H1 (cell line): Measurements from ENCODE around the gene SEMA3A. TPM values are rescaled to one million over a fixed set of nuclear protein-coding genes. Genes with fewer than 3 reads are reported as not detected.

Experiments used
- EGR1 ChIP-seq: IDR thresholded peaks from 2 replicates; pipeline ENCODE4 v1.6.1; 2011; ENCODE audit warnings: low read depth, low read length, borderline replicate concordance
- polyA plus RNA-seq, 7 experiments: library from polyadenylated mRNA; depleted of rRNA in 3 of 7; stranded (reverse) in 5 of 7; unstranded in 2 of 7; fragments of >200 nt in 5 of 7; fragments of 200-250 nt in 2 of 7; gene quantifications; 1 replicate in 5 of 7; 2 replicates in 1 of 7; 4 replicates in 1 of 7; pipeline versions ENCODE4 v1.2.1 to v1.2.3, GENCODE V29; 2011 to 2013; ENCODE audit warnings: missing spikeins in 2 of 7, mixed read lengths in 2 of 7
- total RNA-seq: library from RNA; stranded (reverse); fragmentation: NEBNext Ultra II Directional; extraction: Animal tissue kit (Norgen Biotek cat#: 25700); gene quantifications from 2 replicates; pipeline ENCODE4 v1.2.1, GENCODE V29; 2021

The SEMA3A gene
- total and polyA plus RNA-seq, 2 of the 8 experiments (the other 6 are each of a cell fraction or from before 2014, with no cell fraction given) = 8.1 to 45.9 TPM

GRCh38 chr7:84145892-84146291 lies 48.7 kb downstream of the SEMA3A start (continued):
- no peak for TF ChIP-seq EGR1
- TF ChIP-seq, all 59 proteins: peak for 0
